ENCODE measurements around the gene MRPL58. TPM values are rescaled to one million over a fixed set of nuclear protein-coding genes. Genes with fewer than 3 reads are reported as not detected.

MRPL58 gene
- total and polyA plus RNA-seq, 2 of the 8 experiments (the other 6 are each of a cell fraction or from before 2014, with no cell fraction given): 43.6 to 49.1 TPM

- H2BK120ac ChIP-seq (replicated peaks; ENCODE audit: low read depth, low read length): no peak overlapping the region
- WGBS, 2 experiments (ENCODE audit: extremely low coverage in 1 of 2, insufficient coverage in 1 of 2, insufficient read length in 1 of 2, insufficient replicate concordance in 2 of 2, low coverage in 1 of 2, low lambda C conversion rate in 2 of 2, missing lambda C conversion rate in 1 of 2): 86% methylated on average over 10 of the region's 10 CpGs; no CpG with 5 or more reads in 1 of the 2 experiments
- H3K27me3 ChIP-seq (replicated peaks in 1 of 4; ENCODE audit: control insufficient read depth in 3 of 4, extremely low read depth in 1 of 4, insufficient read depth in 3 of 4, low read length in 3 of 4): no peaks in the 10 kb centered on the region
- H3K9ac ChIP-seq (replicated peaks in 1 of 4; ENCODE audit: extremely low read depth in 1 of 4, low read depth in 3 of 4, low read length in 3 of 4): no peak overlapping the region
- DNase-seq (ENCODE audit: low read depth in 1 of 2, low spot score in 2 of 2) (no peak), FAIRE-seq (no peak)
- no peaks in the 10 kb centered on the region for H3K79me1 ChIP-seq (ENCODE audit: low read depth, low read length)
- ChIA-PET POLR2A (ENCODE audit: partially characterized antibody) (interaction anchor here (1.3 to 7.8 kb wide), 4 partner anchors 8 to 20 kb away, joined by 3 to 87 read pairs (median 7); partner anchors contain the start of gene MRPL58), CTCF (ENCODE audit: partially characterized antibody) (interaction anchor here (0.6 to 5.7 kb wide), 8 partner anchors 11 to 360 kb away, joined by 3 to 74 read pairs (median 26); partner anchors contain the start of gene MRPL58)
- peaks cover 10% of the 10 kb centered on the region; the same call in 1 of the 2 replicates for H3K23me2 ChIP-seq (ENCODE audit: low read depth, low read length)
- no peak overlapping the region for H2BK12ac ChIP-seq (ENCODE audit: low read depth, low read length)
- peaks cover 0 to 7% (median 6%) of the 10 kb centered on the region in 4 experiments; a peak in 6 of 7 replicates for H3K4me1 ChIP-seq (replicated peaks in 1 of 4; ENCODE audit: control insufficient read depth in 3 of 4, insufficient read depth in 4 of 4, low read length in 3 of 4)
- H3K18ac ChIP-seq (ENCODE audit: extremely low read depth, low read length): no peak overlapping the region
- no peak overlapping the region for H3K56ac ChIP-seq (replicated peaks; ENCODE audit: insufficient read length, low read depth, low read length)
- no peak overlapping the region for H3K23ac ChIP-seq (ENCODE audit: insufficient read length)
- H3K36me3 ChIP-seq (ENCODE audit: control insufficient read depth in 2 of 4, insufficient read depth in 4 of 4, low read length in 3 of 4): peaks cover 0 to 2% (median 0%) of the 10 kb centered on the region in 4 experiments; a peak in 1 of 8 replicates
- H4K8ac ChIP-seq (ENCODE audit: extremely low read depth, insufficient read depth, low read length): no peak overlapping the region
- no peak overlapping the region for H3K4me3 ChIP-seq (ENCODE audit: extremely low read depth in 1 of 4, insufficient read depth in 2 of 4, low read depth in 3 of 4, low read length in 4 of 4)
- peaks cover 4 to 9% of the 10 kb centered on the region in 2 experiments for H4K20me1 ChIP-seq (replicated peaks in 1 of 2; ENCODE audit: control insufficient read depth in 1 of 2, insufficient read depth in 2 of 2, low read length in 2 of 2)
- H4K5ac ChIP-seq (ENCODE audit: insufficient read length, low read depth, low read length): no peak overlapping the region
- no peak overlapping the region for H3K14ac ChIP-seq (ENCODE audit: insufficient read length)
- H3K27ac ChIP-seq (ENCODE audit: low read depth, low read length): no peak overlapping the region
- no peaks in the 10 kb centered on the region for H3K9me3 ChIP-seq (ENCODE audit: insufficient read depth in 2 of 2, low read depth in 1 of 2, low read length in 1 of 2)
- H2BK20ac ChIP-seq (ENCODE audit: low read length): no peak overlapping the region
- H3K4me2 ChIP-seq (ENCODE audit: insufficient read depth in 1 of 2, low read depth in 2 of 2, low read length in 2 of 2): no peak overlapping the region
- no peak overlapping the region for H2BK15ac ChIP-seq (ENCODE audit: low read length)
- H2AK5ac ChIP-seq (ENCODE audit: low read depth, low read length): no peak overlapping the region
- no peak overlapping the region for H4K91ac ChIP-seq (replicated peaks; ENCODE audit: insufficient read length, low read length)
- no peak overlapping the region for H2AFZ ChIP-seq (ENCODE audit: low read length)
- H2BK5ac ChIP-seq (ENCODE audit: low read depth, low read length): no peak overlapping the region
- H3K79me2 ChIP-seq (ENCODE audit: control insufficient read depth in 1 of 2, insufficient read depth in 2 of 2, low read length in 2 of 2): peaks cover 0 to 20% of the 10 kb centered on the region in 2 experiments; a peak in 1 of 4 replicates
- H3K4ac ChIP-seq (replicated peaks; ENCODE audit: insufficient read length, low read depth, low read length): no peak overlapping the region
- no peak for TF ChIP-seq CTBP2 (IDR thresholded peaks at IDR 0.05; ENCODE audit: borderline replicate concordance, insufficient read depth, insufficient read length, low read length)
- TF ChIP-seq KDM1A (IDR thresholded peaks at IDR 0.05; ENCODE audit: borderline replicate concordance, low read length): no peak
- no peak for TF ChIP-seq CEBPB (IDR thresholded peaks at IDR 0.05; ENCODE audit: low read depth, low read length)
- TF ChIP-seq SUZ12 (IDR thresholded peaks at IDR 0.05; ENCODE audit: low read length): no peak
- TF ChIP-seq NRF1 (IDR thresholded peaks at IDR 0.05; ENCODE audit: low read depth, low read length): no peak
- TF ChIP-seq HDAC2 (IDR thresholded peaks at IDR 0.05; ENCODE audit: borderline replicate concordance in 1 of 2, low read depth in 2 of 2, low read length in 2 of 2): no peak
- TF ChIP-seq, protein P1, sequence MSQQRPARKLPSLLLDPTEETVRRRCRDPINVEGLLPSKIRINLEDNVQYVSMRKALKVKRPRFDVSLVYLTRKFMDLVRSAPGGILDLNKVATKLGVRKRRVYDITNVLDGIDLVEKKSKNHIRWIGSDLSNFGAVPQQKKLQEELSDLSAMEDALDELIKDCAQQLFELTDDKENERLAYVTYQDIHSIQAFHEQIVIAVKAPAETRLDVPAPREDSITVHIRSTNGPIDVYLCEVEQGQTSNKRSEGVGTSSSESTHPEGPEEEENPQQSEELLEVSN (IDR thresholded peaks at IDR 0.05): no peak
- no peak for TF ChIP-seq CTCF (IDR thresholded peaks at IDR 0.05; ENCODE audit: control extremely low read depth in 1 of 3, insufficient read depth in 1 of 3, low read depth in 1 of 3, low read length in 3 of 3)
- TF ChIP-seq BRCA1 (IDR thresholded peaks at IDR 0.05; ENCODE audit: low read depth, low read length): no peak
These were observed 21.8 kb upstream of the MRPL58 start for GRCh38 chr17:74990581-74991105.
